ENCODE data around the gene TMEM259.

The TMEM259 gene

DNA sequence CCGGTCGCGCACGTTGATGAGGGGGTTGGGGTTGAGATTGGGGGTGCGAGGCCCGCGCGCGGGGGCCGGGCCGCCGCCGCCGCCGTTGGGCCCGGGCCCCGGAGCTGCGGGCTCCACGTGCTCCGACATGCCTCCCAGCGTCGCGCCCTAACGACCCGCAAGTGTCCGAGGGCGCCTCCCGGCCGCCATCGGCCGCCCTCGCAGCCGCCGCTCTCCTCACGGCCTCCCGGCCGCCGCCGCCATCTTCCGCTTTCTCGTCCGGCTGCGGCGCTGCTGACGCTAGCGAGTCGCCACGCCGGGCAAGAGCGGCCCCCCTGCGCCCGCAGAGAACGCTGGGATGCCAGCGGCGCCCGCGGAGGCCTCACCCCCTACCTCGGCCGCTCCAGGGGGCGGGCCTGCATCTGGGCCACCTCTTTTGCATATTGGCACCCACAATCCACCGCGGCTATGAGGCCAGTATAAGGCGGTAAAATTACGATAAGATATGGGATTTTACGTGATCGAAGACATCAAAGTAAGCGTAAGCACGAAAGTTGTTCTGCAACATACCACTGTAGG, at the start of gene TMEM259:
Gene TMEM259, minus strand, starts transcription at position 256 of the 558 bp plus-strand sequence. Its CDS starts 127 bp downstream, at position 129.
- DNase-seq = peak; percentile 100

DNA sequence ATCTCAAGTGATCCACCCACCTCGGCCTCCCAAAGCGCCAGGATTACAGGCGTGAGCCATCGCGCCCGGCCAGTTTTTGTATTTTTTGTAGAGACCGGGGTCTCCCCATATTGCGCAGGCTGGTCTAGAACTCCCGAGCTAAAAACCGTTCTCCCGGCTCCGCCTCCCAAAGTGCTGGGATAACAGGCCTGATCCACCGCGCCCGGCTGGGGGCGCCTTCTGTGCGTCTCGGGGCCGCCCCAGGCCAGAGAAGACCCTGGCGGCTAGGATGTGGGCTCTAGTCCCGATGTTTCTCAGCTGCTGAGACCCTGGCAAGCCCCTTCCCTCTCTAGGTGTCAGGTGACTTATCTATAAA, 49.6 kb upstream of the TMEM259 start:
- DNase-seq = no peak

DNA sequence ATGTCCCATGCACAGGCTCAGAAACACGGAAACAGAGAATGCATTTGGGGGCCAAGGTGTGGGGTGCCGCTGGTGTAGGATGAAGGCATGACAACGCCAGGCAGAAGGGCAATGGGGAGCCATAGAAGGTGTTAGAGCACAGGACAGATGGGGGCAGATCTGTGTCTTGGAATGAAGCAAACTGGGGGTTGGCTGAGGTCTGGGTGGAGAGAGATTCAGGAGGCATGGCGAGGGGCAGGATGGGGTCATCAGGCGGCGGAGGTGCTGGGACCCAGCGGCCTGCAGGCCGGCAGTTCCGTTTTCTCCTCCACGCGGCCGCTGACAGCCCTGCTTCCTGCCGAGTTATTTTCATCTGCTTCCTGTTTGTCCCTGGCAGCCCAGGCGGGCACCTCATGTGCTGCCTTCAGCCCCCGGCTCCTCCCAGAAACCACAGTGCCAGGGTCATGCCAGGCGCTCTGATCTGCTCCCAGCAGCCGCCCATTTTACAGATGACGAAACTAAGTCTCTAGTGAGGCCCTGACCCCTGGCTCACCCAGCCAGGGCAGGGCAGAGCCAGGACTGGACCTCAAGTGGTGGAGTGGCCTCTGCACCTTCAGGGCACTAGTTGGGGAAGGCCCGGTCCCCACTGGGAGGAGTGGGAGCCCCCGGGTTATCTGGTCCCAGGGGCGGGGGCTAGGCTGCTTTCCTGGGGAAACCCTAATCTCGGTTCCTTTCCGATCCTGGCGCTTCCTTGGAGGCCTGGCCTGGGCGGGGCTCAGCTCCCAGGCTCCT, 48.3 kb upstream of the TMEM259 start:
- no peak for DNase-seq

DNA sequence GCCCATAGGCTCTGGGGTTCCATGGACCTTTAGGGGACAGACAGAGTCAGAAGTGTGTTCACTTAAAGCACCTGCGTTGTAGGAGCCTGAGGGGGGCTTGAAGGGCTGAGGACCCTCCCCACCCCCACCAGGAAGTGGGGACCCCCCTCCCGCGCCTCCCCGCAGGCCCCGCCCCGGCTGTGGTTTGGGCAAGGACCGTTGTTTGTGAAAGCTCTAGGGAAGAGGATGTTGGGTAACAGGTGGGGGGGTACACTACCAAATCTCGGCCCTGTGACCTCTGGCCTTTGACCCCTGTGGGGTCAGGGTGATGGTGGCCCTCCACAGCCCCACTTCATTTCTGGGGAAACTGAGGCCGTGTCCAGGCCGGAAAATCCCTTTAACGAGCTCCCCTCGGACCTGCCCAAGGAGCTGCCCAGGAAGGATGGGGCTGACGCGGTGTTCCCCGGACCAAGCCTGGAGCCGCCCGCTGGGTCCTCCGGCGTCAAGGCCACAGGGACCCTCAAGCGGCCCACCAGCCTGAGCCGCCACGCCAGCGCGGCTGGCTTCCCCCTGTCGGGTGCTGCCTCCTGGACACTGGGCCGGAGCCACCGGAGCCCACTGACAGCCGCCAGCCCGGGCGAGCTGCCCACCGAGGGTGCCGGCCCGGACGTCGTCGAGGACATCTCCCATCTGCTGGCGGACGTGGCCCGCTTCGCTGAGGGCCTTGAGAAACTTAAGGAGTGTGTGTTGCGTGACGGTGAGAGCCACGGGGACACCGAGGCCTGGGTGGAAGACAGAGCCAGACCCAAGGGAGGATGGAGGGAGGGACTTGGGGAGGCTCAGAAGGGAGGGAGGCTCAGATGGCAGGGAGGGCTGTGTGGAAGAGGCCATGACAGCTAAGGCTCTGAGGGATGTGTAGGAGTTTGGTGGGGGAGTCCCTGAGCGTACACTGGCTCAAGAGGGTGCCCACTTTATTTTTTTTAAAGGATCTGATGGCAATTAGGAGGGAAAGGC, 47.4 kb upstream of the TMEM259 start:
- DNase-seq = no peak

DNA sequence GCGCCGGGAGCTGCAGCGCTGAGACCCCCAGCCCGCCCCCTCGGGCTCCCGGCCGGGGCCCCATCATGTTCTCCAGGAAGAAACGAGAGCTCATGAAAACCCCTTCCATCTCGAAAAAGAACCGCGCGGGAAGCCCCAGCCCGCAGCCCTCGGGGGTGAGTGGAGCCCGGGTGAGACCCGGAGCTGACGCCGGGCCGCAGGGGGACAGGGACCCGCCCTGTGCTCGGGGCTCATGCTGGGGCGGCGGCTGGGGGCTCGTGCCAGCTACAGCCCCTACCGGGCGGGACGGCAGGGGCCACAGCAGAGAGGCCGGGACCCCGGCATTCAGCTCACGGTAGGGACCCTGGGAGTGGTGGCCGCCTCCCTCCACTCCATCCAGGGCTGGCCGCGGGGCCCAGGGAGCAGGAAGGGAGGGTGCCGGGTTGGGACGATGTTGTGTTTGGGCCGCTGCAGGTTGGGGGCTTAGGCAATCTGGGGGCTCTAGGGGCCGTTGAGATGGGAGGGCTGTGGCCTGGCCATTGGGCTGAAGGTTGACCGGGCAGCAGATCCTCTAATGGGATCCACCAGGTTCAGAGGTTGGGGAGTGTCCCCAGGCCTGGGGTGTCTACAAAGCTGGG, 46.5 kb upstream of the TMEM259 start:
- no peak for DNase-seq

DNA sequence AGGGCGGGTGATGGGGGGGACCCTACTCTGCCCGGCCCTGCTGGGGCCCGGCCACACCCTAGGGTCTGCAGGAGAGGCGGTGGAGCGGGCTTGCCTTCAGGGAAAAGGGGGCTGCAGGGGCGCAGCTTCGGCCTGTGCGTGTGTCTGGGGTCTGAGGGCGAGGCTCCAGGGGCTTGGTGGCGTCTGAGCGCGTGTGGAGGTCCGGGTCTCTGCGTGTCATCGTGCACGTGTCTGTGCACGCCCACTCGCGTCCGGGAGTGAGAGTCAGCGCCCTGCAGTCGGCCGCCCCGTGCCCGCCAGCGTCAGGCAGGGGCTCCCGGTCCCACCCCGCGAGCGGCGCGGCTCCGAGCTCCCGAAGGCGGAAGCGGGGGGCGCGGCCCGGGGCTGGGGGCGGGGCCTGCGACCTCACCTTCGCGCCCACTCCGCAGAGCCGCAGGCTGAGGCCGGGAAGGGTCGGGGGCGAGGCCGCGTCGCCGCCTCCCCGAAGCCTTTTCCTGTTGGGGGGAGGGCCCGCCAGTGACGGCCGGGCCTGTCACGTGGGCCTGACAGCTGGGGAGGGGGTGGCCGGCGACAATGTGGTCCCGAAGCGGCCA, 45.9 kb upstream of the TMEM259 start, which contains the start of gene ARHGAP45:
Gene ARHGAP45, plus strand, starts transcription at position 420 of the 593 bp plus-strand sequence. CDS start 239 bp downstream, outside the sequence.
- no peak for DNase-seq

DNA sequence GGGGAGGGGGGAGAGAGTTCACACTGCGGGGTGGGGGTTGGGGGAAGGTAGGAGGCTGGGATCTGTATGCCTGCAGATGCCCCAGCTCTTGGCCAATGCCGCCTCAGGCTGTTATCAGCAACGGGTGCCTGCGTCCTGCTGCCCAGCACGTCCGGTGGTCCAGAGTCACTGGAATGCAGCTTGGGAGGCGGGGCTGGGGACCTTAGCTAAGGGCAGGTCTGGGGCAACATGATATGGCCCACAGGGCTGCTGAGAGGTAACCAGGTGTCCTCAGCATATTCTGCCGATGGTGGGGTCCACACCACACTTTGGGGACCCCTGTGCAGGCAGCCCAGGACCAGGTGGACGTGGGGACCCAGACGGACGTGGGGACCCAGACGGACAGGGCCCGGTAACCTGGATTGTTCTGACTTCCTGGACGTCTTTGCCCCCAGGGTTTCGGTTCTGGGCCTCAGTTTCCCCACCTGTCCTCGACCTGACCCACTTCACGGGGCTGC, 45.4 kb upstream of the TMEM259 start:
- DNase-seq = no peak

DNA sequence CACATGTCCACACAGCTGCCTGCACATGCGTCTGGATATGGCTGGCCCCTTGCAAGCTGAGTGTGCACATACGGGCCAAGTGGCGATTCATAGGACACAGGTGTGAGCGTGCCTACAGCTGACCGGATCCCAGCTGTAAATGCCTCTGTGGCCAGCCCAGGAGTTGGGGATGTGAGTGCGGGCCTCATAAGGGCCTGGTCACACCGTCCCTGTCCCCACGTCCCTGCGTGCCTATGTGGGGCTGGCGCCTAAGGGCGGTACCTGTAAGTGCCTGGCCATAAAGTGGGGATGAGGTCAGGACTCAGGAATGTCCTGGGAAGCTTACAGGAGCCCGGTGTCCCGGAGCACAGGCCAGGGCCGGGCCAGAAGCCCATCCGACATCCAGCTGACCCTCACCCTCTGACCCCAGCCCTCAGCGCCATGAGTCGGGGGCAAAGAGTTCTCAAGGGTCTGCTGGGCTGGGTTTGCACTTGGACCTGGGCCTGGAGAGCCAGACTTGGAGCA, 44.7 kb upstream of the TMEM259 start:
- DNase-seq = no peak

DNA sequence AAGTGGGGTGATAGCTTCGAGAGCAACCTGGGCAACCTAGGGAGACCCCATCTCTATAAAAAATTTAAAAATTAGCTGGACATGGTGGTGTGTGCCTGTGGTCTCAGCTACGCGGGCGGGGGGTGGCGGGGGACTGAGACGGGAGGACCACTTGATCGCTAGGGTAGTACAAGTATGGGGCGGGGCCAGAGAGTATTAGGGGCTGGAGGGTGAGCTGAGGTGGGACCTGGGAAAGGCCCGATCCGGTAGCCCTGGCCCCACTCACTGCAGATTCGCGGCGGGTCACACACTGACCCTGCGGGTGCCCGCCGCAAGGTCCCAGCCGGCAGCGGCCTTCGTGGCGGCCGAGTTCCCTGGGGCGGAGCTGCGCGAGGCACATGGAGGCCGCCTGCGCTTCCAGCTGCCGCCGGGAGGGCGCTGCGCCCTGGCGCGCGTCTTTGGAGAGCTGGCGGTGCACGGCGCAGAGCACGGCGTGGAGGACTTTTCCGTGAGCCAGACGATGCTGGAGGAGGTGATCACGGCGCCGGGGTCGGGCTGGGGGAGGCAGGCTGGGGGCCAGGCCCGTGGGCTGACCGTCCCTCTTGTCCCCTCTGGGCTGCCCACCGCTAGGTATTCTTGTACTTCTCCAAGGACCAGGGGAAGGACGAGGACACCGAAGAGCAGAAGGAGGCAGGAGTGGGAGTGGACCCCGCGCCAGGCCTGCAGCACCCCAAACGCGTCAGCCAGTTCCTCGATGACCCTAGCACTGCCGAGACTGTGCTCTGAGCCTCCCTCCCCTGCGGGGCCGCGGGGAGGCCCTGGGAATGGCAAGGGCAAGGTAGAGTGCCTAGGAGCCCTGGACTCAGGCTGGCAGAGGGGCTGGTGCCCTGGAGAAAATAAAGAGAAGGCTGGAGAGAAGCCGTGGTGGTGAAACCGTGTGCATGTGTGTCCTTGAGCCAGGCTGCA, 44.0 kb upstream of the TMEM259 start:
- DNase-seq = no peak

DNA sequence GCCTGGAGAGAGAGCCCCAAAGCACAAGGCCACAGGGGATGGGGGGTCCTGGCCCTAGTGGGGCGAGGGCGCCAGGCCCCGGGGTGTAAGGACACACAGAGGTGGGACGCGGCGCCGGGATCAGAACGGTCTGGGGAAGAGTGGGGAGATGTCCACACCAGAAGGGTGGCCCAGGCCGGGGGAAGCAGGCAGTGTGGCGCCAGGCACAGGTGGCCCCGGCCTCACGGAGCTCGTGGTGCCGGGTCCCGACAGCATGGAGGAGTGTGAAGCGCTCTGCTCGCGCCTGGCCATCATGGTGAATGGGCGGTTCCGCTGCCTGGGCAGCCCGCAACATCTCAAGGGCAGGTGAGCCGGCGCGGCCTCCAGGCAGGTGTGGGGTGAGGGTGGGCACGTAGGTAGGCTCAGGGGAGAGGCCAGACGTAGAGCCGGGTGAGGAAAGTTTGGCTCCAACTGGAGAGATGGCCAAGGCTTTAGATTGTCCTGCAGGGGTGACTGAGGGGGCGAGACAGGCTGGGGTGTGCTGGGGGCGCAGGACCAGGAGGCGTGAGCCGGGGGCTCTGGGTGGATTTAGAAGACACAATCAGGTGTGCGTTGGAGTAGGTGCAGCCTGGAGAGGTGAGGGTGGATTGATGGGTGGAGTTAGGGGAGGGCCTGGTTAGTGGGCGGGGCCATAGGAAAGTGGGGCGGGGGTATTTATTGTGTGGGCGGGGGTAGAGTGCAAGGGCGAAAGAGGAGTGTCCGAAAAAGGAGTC, 43.2 kb upstream of the TMEM259 start:
- no peak for DNase-seq

DNA sequence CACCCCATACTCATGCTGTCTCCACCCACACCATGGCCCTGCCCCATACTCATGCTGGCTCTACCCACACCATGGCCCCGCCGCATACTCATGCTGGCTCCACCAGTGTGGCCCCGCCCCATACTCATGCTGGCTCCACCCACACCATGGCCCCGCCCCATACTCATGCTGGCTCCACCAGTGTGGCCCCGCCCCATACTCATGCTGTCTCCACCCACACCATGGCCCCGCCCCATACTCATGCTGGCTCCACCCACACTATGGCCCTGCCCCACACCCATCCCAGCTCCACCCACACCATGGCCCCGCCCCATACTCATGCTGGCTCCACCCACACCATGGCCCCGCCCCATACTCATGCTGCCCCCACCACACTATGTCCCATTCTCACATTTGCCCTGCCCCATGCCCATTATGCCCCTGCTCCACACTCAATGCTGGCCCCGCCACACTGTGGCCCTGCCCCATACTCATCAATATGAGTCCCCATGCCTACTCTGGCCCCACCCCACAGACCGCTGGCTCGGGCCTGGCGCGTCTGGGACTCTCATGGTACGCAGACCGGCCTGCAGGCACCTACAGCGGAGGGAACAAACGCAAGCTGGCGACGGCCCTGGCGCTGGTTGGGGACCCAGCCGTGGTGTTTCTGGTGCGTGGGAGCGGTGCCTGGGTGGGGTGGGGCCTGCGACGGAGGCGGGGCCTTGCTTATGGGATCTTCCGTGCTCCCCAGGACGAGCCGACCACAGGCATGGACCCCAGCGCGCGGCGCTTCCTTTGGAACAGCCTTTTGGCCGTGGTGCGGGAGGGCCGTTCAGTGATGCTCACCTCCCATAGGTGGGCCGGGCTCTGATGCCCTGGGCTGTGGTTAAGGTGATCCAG, 42.3 kb upstream of the TMEM259 start:
- no peak for DNase-seq

DNA sequence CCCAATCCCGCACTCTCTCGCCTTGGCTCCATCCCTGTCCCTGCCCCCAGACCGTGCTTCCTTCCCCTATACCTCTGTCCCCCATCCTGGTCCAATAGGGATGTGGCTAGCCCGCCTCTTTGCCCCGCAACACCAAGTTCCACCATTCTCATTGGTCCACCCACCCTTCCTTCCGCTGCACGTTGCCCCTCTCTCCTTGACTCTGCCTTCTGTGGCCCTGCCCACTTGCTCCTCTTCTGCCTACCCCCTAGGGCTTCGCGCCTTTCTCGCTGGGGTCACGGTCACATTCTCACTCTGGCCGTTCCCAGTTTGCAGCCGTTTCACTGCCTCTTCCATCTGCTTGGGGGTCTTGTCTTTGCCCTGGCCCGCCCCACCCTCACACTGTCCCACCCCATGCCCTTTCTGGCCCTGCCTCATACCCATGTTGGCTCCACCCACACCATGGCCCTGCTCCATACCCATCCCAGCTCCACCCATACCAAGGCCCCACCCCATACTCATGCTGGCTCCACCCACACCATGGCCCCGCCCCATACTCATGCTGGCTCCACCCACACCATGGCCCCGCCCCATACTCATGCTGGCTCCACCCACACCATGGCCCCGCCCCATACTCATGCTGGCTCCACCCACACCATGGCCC, 41.6 kb upstream of the TMEM259 start:
- DNase-seq = no peak

DNA sequence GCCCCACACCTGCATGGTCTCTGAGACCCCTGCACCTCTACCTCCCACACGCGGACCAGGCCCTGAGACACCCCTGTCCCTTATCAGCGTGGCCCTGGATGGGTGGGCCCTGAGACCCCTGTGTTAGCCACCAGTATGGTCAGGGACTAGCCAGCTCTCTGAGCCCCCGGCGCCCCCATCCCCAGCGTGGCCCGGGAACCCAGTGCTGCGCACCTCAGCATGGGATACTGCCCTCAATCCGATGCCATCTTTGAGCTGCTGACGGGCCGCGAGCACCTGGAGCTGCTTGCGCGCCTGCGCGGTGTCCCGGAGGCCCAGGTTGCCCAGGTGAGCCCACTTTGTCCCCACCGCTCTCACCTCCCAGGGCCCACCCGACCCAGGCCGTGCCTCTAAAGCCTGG, 41.1 kb upstream of the TMEM259 start:
- no peak for DNase-seq

DNA sequence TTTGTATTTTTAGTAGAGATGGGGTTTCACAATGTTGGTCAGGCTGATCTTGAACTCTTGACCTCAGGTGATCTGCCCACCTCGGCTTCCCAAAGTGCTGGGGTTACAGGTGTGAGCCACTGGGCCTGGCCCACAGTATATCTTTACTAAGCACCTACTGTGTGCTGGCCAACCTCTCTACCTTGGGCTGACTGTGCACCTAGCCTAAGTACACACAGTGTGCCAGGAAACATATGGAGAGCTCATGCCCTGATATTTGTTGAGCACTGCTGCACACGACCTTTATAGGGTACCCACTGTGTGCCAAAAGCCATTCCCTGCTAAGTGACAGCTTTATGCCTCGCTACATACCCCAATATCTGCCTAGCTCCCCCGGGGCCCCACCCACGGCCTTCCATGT, 39.8 kb upstream of the TMEM259 start:
- no peak for DNase-seq

DNA sequence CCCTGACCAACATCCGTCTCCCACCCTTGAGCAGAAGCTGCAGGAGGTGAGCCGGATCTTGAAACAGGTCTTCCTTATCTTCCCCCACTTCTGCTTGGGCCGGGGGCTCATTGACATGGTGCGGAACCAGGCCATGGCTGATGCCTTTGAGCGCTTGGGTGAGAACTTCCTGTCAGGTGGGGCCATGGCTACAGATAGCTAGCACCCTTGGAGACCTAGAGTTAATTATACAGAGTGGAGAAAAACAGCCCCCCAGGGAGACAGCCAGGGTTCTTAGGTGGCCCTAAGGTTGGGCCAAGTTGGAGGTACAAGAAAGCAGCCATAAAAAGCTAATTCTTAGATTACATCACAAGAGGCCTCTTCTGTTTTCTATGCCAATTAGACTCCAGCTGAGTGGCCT, 37.2 kb upstream of the TMEM259 start:
- no peak for DNase-seq

DNA sequence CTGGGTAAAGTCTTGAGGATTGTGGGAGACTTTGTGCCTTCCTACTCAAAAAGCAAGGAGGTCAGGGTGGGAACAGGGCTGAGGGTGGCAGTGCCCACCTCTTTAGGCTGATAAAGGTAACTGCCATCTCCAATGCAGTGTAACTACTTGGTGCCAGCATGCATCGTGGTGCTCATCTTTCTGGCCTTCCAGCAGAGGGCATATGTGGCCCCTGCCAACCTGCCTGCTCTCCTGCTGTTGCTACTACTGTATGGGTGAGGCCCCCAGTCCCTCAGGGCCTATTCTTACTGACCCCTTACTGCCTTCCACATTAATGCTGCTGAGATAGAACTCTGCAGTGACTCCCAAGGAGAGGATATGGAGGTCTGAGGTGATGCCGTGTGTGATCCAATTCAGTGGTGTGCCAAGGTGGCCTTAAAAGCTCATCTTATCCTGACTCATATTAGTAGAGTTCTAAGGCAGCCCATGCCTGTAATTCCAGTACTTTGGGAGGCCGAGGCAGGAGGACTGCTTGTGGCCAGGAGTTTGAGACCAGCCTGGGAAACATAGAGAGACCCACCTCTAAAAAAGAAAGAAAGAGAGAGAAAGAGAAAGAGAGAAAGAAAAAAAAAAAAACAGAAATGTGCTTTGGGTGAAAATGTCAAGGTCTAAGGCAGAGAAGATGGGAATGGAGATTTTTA, 36.4 kb upstream of the TMEM259 start:
- peak; percentile 30 for DNase-seq

DNA sequence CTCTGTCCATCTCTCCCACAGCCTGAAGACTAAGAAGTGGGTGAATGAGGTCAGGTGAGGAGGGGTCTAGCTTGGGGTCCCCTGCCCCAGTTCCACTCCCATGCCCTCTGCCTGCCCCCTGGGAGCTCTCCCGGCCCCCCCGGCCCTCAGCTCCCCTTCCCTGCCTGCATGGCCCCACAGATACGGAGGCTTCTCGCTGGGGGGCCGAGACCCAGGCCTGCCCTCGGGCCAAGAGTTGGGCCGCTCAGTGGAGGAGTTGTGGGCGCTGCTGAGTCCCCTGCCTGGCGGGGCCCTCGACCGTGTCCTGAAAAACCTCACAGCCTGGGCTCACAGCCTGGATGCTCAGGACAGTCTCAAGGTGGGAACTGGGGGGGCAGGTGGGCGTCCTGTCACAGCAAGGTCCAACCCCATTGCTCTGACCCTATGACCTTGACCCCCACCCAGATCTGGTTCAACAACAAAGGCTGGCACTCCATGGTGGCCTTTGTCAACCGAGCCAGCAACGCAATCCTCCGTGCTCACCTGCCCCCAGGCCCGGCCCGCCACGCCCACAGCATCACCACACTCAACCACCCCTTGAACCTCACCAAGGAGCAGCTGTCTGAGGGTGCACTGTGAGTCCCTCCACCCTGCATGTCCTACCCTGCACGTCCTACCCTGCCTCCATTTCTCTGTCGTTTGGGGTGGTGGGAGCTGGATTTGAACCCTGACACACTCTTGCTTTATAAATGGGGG, 35.1 kb upstream of the TMEM259 start:
- DNase-seq = no peak
